Activated effector memory CD4-positive, alpha-beta T cell treated with anti-CD3 and anti-CD28 coated beads, Interleukin-2, amount 50 U/mL, for 16 hours (primary cell): ENCODE measurements around the gene PTPN11.
"Not testable (repeated sequence)": the region's sequence is repeated elsewhere in the genome, so short reads cannot be mapped to it uniquely, and the experiment has no call there.

Experiments used
- DNase-seq: peaks from one replicate; pipeline ENCODE4 v3.0.0-alpha.2; 2020

The PTPN11 gene

GRCh38 chr12:112518365-112518735 lies 99.6 kb downstream of the PTPN11 start:
- no peak for DNase-seq

- DNase-seq: not testable (repeated sequence)
Observed at GRCh38 chr12:112519841-112520340, 101.1 kb downstream of the PTPN11 start.

DNA sequence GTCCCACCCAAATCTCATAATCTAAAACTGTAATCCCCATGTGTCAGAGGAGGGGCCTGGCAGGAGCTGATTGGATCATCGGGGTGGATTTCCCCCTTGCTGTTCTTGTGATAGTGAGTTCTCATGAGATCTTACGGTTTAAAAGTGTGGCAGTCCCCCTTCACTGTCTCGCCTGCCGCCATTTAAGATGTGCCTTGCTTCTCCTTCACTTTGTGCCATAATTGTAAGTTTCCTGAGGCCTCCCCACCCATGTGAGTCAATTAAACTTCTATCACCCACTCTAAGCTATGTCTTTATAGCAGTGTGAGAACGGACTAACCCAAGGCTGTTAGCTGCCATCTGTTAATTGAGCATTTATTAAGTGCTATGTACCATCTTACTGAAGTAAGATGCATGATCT lies 105.1 kb downstream of the PTPN11 start:
- DNase-seq: no peak

DNA sequence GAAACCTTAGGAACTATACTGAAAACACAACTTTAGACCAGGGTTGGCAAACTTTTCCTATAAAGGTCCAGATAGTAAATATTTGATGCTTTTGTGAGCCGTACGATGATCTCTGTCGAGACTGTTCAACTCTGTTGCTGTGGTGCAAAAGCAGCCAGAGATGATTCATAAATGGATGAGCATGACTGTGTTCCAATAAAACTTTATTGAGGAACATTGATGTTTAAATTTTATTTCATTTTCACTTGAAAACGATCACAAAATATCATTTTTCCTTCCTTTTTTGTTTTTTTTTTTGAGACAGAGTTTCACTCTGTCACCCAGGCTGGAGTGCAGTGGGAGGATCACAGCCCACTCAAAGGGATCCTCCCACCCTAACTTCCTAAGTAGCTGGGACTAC lies 105.5 kb downstream of the PTPN11 start:
- DNase-seq: no peak

DNA sequence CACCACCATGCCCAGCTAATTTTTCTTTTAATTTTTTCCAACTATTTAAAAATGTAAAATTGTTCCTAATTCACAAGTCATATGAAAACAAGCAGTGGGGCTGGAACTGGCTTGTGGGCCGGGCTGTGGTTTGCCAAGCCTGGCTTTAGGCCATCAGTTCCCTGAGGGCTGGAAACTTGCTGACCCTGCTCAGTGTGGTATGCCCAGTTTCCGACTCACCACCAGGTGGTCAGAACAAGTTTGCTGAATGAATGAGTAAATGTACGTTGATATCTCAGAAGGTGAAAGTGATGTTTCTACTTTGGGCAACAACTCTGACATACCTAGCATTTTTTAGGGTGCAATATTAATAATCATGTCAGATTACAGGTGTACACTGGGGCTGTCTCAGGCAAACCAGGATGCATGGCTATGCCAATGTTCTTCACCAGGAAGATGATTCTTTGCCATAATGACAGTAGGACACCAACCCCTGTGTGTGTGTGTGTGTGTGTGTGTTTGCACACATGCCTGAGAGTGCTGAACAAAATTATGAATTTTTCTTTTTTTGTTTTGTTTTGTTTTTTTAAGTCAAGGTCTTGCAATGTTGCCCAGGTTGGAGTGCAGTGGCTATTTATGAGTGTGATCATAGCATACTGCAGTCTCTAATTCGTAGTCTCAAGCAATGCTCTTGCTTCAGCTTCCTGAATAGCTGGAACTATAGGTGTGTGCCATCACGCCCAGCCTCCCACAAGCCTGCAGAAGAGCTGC lies 106.1 kb downstream of the PTPN11 start:
- DNase-seq: no peak

GRCh38 chr12:112525426-112525809 lies 106.7 kb downstream of the PTPN11 start:
- no peak for DNase-seq

- no peak for DNase-seq
Observed at GRCh38 chr12:112527082-112527481, 108.3 kb downstream of the PTPN11 start.

- no peak for DNase-seq
Observed at GRCh38 chr12:112527501-112527900, 108.8 kb downstream of the PTPN11 start.

DNA sequence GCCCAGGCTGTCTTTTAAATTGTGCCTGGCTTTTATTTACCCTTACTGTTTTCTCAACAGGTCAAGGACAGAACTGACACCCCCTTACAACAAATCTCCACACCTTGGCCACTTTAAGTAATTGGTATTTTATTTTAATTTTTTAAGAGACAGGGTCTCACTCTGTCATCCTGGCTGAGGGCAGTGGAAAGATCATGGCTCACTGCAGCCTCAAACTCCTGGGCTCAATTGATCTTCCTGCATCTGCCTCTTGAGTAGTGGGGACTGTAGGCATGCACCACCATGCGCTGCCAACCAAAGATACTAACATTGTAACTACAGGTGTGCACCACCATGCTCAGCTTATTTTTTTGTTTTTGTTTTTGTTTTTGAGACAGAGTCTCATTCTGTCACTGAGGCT lies 109.8 kb downstream of the PTPN11 start:
- no peak for DNase-seq

- no peak for DNase-seq
Observed at GRCh38 chr12:112530941-112531340, 112.2 kb downstream of the PTPN11 start.

DNA sequence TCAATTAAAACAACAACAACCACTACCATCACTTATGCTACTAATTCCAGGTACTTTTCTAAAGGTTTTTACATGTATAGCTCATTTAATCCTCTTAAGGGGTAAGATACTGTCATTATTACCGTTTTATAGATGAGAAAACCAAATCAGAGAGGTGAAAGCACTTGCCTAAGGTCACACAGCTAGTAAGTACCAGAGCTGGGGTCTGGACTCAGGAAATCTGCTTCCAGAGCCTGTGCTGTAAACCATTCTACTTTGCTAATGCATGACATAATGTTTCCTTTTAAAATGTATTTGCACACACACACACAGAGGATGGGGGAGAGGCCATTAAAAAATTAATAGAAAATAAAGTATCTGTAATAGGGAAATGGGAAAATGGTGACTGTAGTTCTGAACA lies 113.4 kb downstream of the PTPN11 start:
- DNase-seq: no peak

DNA sequence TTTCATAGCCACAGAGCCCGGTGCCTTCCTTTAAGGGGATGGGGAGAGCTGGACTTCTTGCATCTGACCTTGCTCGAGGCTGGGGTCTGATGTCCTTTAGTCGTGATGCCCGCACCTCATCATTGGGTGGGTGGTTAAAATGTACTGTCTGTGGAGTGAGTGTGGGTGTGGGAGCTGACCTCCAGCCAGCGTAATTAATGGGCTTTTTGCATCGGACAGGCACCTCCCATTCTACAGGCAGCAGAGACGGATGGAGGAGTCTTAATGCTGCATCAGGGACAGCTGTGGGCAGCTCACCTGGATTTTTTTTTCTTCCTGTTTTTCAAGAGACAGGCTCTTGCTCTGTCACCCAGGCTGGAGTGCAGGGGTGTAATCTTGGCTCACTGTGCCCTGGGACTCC lies 114.8 kb downstream of the PTPN11 start:
- no peak for DNase-seq

DNA sequence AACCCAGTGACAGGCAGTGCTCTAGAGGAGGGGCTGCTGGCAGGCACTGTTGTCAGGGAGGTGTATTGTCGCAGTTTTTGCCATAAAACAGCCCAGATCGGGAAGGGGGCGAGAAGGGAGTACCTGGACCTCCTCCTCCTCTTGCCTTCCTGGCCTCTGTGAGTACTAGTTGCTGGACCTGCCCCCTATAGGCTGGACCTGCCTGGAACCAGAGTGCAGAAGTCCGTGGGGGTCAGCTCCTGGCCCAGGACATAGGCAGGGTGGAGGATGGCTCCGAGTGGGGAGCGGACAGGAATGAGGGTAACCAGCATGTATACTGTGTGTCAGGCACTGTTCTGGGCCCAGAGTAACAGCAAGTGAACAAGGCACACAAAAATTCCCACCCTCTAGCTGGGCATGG lies 116.3 kb downstream of the PTPN11 start:
- no peak for DNase-seq

DNA sequence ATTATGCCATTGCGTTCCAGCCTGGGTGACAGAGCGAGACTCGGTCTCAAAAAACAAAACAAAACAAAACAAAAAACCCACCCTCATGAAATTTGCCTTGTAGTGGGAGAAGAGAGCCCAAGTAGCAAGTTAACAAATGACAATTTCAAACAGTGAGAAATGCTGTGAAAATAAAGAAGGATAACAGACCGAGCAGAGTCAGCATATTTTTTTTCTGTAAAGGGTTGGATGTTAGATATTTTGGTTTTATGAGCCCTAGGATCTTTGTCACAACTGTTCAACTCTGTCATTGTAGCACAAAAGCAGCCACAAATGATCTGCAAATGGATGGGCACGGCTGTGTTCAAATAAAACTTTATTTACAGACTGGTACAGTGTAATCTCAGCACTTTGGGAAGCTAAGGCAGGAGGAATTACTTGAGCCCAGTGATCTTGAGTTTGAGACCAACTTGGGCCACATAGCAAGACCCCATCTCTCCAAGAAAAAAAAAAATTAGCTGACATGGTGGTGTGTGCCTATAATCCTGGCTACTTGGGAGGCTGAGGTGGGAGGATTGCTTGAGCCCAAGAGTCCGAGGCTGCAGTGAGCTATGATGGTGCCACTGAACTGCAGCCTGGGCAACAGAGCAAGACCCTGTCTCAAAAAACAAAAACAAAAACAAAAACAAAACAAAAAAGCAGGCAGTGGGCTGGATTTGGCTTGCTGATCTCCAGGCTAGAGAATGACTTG lies 117.1 kb downstream of the PTPN11 start:
- no peak for DNase-seq

GRCh38 chr12:112536367-112536730 lies 117.6 kb downstream of the PTPN11 start:
- DNase-seq: no peak

DNA sequence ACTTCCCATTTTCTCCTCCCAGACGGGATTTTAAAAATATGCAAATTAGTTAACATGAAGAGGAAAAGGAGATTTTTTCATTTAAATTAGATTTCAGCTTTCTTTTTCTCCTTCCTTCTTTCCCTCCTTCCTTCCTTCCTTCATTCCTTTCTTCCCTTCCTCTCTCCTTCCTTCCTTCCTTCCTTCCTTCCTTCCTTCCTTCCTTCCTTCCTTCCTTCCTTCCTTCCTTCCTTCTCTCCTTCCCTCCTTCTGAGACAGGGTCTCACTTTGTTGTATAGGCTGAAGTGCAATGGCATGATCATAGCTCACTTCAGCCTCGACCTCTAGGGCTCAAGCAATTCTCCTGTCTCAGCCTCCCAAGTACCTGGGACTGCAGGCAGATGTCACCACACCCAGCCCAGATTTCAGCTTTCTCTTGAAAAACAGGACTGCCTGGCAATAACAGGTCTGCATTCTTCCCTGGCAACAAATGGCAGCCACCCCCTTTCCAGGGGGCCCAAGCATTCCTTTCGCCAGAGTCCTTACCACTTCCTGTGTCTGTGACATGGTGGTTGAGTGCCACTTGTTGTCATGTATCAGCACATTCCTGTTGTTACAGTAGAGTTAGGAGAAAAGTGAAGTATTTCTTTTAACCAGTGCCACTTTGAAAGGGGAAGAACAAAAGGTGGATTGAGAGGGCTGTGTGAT lies 119.1 kb downstream of the PTPN11 start:
- no peak for DNase-seq

- no peak for DNase-seq
Observed at GRCh38 chr12:112538740-112539139, 120.0 kb downstream of the PTPN11 start.

GRCh38 chr12:112539221-112539620 lies 120.5 kb downstream of the PTPN11 start:
- DNase-seq: no peak

DNA sequence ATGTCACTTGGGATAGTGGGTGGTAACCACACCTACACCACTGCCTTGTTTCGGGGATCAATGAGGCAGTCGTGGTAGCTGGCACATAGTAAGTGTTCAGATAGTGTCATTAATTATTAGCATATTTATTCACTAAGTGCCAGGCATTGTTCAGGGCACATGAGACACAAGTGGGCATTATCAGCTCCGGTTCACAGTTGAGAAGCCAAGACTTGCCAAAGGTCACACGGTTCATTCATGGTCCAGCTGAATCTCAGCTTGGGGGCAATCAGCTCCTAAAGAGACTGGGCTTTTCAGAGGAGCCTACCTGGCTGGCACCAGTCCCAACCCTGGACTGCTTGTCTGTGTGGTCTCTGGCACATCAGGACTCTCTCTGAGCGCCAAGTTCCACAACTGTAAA lies 121.3 kb downstream of the PTPN11 start:
- no peak for DNase-seq

DNA sequence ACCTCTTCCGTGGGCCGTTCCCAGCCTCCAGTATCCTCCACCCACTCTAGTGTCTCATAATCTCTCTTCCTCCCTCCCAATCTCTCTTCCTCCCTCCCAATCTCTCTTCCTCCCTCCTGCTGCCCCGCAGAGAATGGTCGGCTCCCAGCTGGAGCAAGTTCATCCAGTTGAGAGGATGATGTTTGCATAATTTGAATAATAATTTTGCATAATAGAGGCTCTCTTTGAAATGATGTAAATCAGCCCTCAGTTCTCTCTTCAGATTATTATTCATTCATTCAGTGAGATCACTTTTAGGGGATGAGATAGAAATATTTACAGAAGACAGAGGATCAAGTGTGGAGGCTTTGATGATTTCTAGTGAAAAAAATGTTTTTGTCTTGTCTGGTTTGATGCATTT lies 125.0 kb downstream of the PTPN11 start:
- DNase-seq: no peak

GRCh38 chr12:112546339-112546738 lies 127.6 kb downstream of the PTPN11 start:
- no peak for DNase-seq

GRCh38 chr12:112546996-112547395 lies 128.2 kb downstream of the PTPN11 start:
- DNase-seq: no peak

GRCh38 chr12:112549031-112549430 lies 130.3 kb downstream of the PTPN11 start:
- no peak for DNase-seq

GRCh38 chr12:112551681-112552080 lies 132.9 kb downstream of the PTPN11 start:
- DNase-seq: no peak
